Ectodermal cell (in vitro differentiated cells): ENCODE results near the gene FBXO36. TPM values are rescaled to one million over a fixed set of nuclear protein-coding genes. Genes with fewer than 3 reads are reported as not detected.

Experiments used
- H3K27ac ChIP-seq: 2 replicates; pipeline ENCODE4 v1.7.0; 2013; ENCODE audit warnings: mild to moderate bottlenecking, low read depth, low read length; ENCODE audit not compliant: insufficient read depth, poor library complexity, severe bottlenecking
- H3K27me3 ChIP-seq: 2 replicates; pipeline ENCODE4 v1.7.0; 2013; ENCODE audit warnings: mild to moderate bottlenecking, low read length; ENCODE audit not compliant: insufficient read depth, control insufficient read depth, poor library complexity, severe bottlenecking
- H3K36me3 ChIP-seq: one replicate; pipeline ENCODE4 v1.7.0; 2013; ENCODE audit warnings: low read length; ENCODE audit not compliant: control insufficient read depth, insufficient read depth
- H3K4me1 ChIP-seq: one replicate; pipeline ENCODE4 v1.7.0; 2013; ENCODE audit warnings: low read length; ENCODE audit not compliant: control insufficient read depth, insufficient read depth
- H3K4me3 ChIP-seq: 2 replicates; pipeline ENCODE4 v1.7.0; 2013; ENCODE audit warnings: low read depth, low read length, control low read depth; ENCODE audit not compliant: insufficient read depth
- H3K9me3 ChIP-seq: 2 replicates; pipeline ENCODE4 v1.7.0; 2013; ENCODE audit warnings: mild to moderate bottlenecking, low read length, moderate library complexity; ENCODE audit not compliant: control insufficient read depth
- WGBS, 2 experiments: methylation state at CpG; one replicate each; pipeline ENCODE4 v1.1.7; 2013; ENCODE audit warnings: missing lambda C conversion rate in 2 of 2; 5-methylcytosine and 5-hydroxymethylcytosine counted together
- polyA plus RNA-seq, 4 experiments: library from polyadenylated mRNA; stranded (reverse); fragments of 50-300 nt; gene quantifications; one replicate each; pipeline ENCODE4 v1.2.3, GENCODE V29; 2013

The FBXO36 gene
- 7.0 TPM for polyA plus RNA-seq (2013, experiment 1 of 4)
- polyA plus RNA-seq (2013, experiment 2 of 4) = 7.0 TPM
- polyA plus RNA-seq (2013, experiment 3 of 4) = 6.4 TPM
- 6.5 TPM for polyA plus RNA-seq (2013, experiment 4 of 4)

GRCh38 chr2:229922449-229923386, at the start of gene FBXO36:
Gene FBXO36, plus strand, starts transcription at chr2:229922503. Its CDS starts 11 bp downstream, at chr2:229922514.
- WGBS, 2 experiments = 2 to 3% methylated on average over 58 to 60 of the region's 61 CpGs
- Histone ChIP-seq H3K27ac (peak within 1 kb of the TSS; percentile 85), H3K27me3 (no peaks in the 10 kb centered on the region), H3K4me1 (no peaks in the 10 kb centered on the region), H3K36me3 (no peaks in the 10 kb centered on the region), H3K9me3 (no peaks in the 10 kb centered on the region), H3K4me3 (peak within 1 kb of the TSS; percentile 94)

GRCh38 chr2:229873123-229873581, 49.2 kb upstream of the FBXO36 start:
- Histone ChIP-seq H3K9me3 (no peaks in the 10 kb centered on the region), H3K36me3 (peaks cover 6% of the 10 kb centered on the region), H3K4me3 (no peak overlapping the region), H3K4me1 (no peaks in the 10 kb centered on the region), H3K27me3 (no peaks in the 10 kb centered on the region), H3K27ac (no peak overlapping the region)
- 83 to 100% methylated on average over 1 of the region's 1 CpG for WGBS, 2 experiments

- 95 to 100% methylated on average over 2 to 4 of the region's 4 CpGs for WGBS, 2 experiments
- no peaks in the 10 kb centered on the region for H3K27me3 ChIP-seq
- no peak overlapping the region for H3K4me3 ChIP-seq
- no peaks in the 10 kb centered on the region for H3K4me1 ChIP-seq
- H3K27ac ChIP-seq = no peak overlapping the region
- no peaks in the 10 kb centered on the region for H3K9me3 ChIP-seq
- peaks cover 6% of the 10 kb centered on the region for H3K36me3 ChIP-seq
Observed at GRCh38 chr2:229874647-229875046, 47.7 kb upstream of the FBXO36 start.

- peaks cover 8% of the 10 kb centered on the region for H3K36me3 ChIP-seq
- H3K4me1 ChIP-seq = no peaks in the 10 kb centered on the region
- H3K4me3 ChIP-seq = no peak overlapping the region
- H3K27ac ChIP-seq = no peak overlapping the region
- no peaks in the 10 kb centered on the region for H3K27me3 ChIP-seq
- no peaks in the 10 kb centered on the region for H3K9me3 ChIP-seq
- 77% methylated on average over 1 of the region's 2 CpGs; no CpG with 5 or more reads in 1 of the 2 experiments for WGBS, 2 experiments
Observed at GRCh38 chr2:229875549-229875948, 46.8 kb upstream of the FBXO36 start.

- H3K4me3 ChIP-seq = no peak overlapping the region
- H3K4me1 ChIP-seq = no peaks in the 10 kb centered on the region
- WGBS, 2 experiments = 95 to 96% methylated on average over 6 of the region's 6 CpGs
- no peak overlapping the region for H3K27ac ChIP-seq
- H3K36me3 ChIP-seq = peaks cover 10% of the 10 kb centered on the region
- H3K9me3 ChIP-seq = no peaks in the 10 kb centered on the region
- no peaks in the 10 kb centered on the region for H3K27me3 ChIP-seq
Observed at GRCh38 chr2:229879191-229879950, 42.9 kb upstream of the FBXO36 start.

GRCh38 chr2:229880892-229881586, 41.3 kb upstream of the FBXO36 start:
- 96 to 98% methylated on average over 5 of the region's 5 CpGs for WGBS, 2 experiments
- Histone ChIP-seq H3K9me3 (no peaks in the 10 kb centered on the region), H3K27ac (no peak overlapping the region), H3K4me3 (no peak overlapping the region), H3K4me1 (no peaks in the 10 kb centered on the region), H3K27me3 (no peaks in the 10 kb centered on the region), H3K36me3 (peaks cover 10% of the 10 kb centered on the region)

- Histone ChIP-seq H3K4me3 (no peak overlapping the region), H3K27me3 (no peaks in the 10 kb centered on the region), H3K36me3 (peaks cover 4% of the 10 kb centered on the region), H3K4me1 (no peaks in the 10 kb centered on the region), H3K27ac (no peak overlapping the region), H3K9me3 (no peaks in the 10 kb centered on the region)
- WGBS, 2 experiments = 63 to 93% methylated on average over 1 to 2 of the region's 2 CpGs
Observed at GRCh38 chr2:229882583-229882982, 39.7 kb upstream of the FBXO36 start.

GRCh38 chr2:229884775-229885699, 37.3 kb upstream of the FBXO36 start:
- H3K36me3 ChIP-seq = peaks cover 4% of the 10 kb centered on the region
- 94 to 95% methylated on average over 4 to 5 of the region's 5 CpGs for WGBS, 2 experiments
- H3K27me3 ChIP-seq = no peaks in the 10 kb centered on the region
- H3K4me1 ChIP-seq = no peaks in the 10 kb centered on the region
- no peaks in the 10 kb centered on the region for H3K9me3 ChIP-seq
- no peak overlapping the region for H3K4me3 ChIP-seq
- no peak overlapping the region for H3K27ac ChIP-seq

GRCh38 chr2:229887441-229887840, 34.9 kb upstream of the FBXO36 start:
- H3K4me3 ChIP-seq = no peak overlapping the region
- WGBS, 2 experiments = 91 to 96% methylated on average over 1 of the region's 1 CpG
- H3K4me1 ChIP-seq = no peaks in the 10 kb centered on the region

More at GRCh38 chr2:229887441-229887840, 34.9 kb upstream of the FBXO36 start:
- no peak overlapping the region for H3K27ac ChIP-seq
- H3K9me3 ChIP-seq = no peaks in the 10 kb centered on the region
- no peaks in the 10 kb centered on the region for H3K36me3 ChIP-seq
- no peaks in the 10 kb centered on the region for H3K27me3 ChIP-seq
